ENCODE data around the gene ZNF331.
A peak's percentile ranks its signal among the peaks of the same experiment; 100 is the strongest.

The ZNF331 gene

DNA sequence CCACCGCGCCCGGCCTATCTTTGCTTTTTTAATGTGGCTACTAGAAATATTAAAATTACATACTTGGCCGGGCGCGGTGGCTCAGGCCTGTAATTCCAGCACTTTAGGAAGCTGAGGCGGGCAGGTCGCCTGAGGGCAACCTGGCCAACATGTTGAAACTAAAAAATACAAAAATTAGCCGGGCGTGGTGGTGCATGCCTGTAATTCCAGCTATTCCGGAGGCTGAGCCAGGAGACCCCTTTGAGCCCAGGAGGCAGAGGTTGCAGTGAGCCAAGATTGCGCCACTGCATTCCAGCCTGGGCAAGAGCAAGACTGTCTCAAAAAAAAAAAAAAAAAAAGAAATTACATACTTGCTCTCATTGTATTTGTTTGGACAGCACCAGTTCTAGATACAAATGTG is 59.1 kb downstream of the ZNF331 start:
- H3K9me3 ChIP-seq (ENCODE audit: control insufficient read depth, insufficient read depth, low read length): no peaks in the 10 kb centered on the region
- peaks cover 22% of the 10 kb centered on the region for H3K4me1 ChIP-seq (ENCODE audit: control insufficient read depth, insufficient read depth, low read length)
- H3K4me3 ChIP-seq (ENCODE audit: low read depth, low read length): no peak overlapping the region
- H3K27me3 ChIP-seq (ENCODE audit: control insufficient read depth, insufficient read depth, low read length): no peaks in the 10 kb centered on the region
- no peaks in the 10 kb centered on the region for H3K36me3 ChIP-seq (ENCODE audit: control insufficient read depth, insufficient read depth, low read length)
- H3K9ac ChIP-seq (ENCODE audit: low read depth, low read length): no peak overlapping the region
- peak overlapping the region; percentile 100 for H3K27ac ChIP-seq (ENCODE audit: low read depth, low read length)

DNA sequence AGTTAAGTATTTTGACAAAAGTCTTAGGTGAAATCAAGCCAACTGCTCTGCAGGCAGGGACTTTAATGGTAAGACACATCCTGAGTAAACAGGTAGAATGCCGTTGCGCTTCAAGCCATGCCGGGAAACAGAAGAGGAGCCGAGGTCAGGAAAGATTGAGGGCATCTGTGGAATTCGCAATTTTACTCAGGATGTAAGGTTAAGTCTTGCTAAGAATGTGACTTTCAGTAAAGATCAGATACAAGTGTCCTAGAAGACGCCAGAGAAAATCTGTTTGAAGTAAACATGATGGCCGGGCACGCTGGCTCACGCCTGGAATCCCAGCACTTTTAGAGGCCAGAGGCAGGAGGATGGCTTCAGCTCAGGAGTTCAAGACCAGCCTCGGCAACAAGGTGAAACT is 60.4 kb downstream of the ZNF331 start:
- H3K4me1 ChIP-seq (ENCODE audit: control insufficient read depth, insufficient read depth, low read length): peaks cover 22% of the 10 kb centered on the region
- H3K9me3 ChIP-seq (ENCODE audit: control insufficient read depth, insufficient read depth, low read length): no peaks in the 10 kb centered on the region
- no peaks in the 10 kb centered on the region for H3K36me3 ChIP-seq (ENCODE audit: control insufficient read depth, insufficient read depth, low read length)
- no peak overlapping the region for H3K9ac ChIP-seq (ENCODE audit: low read depth, low read length)
- H3K4me3 ChIP-seq (ENCODE audit: low read depth, low read length): no peak overlapping the region
- no peaks in the 10 kb centered on the region for H3K27me3 ChIP-seq (ENCODE audit: control insufficient read depth, insufficient read depth, low read length)
- H3K27ac ChIP-seq (ENCODE audit: low read depth, low read length): no peak overlapping the region

DNA sequence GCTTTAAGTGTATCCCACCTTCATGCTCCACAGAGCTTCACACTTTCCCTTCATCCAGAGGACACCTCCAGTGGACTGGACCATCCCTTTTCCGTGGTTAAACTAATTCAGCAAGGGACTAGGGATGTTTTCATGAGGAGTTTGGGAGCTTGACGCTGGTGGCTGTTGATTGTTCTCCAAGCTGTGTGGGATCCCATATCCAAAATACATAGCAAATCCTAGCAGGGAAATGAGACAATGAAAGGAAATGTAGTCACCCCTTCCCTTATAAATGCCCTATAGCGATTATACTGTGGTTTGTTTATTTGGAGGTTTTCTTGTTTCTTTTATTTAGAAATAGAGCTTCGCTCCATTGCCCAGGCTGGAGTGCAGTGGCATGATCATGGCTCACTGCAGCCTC is 62.3 kb downstream of the ZNF331 start:
- Histone ChIP-seq H3K9ac (ENCODE audit: low read depth, low read length) (no peak overlapping the region), H3K9me3 (ENCODE audit: control insufficient read depth, insufficient read depth, low read length) (no peaks in the 10 kb centered on the region), H3K4me3 (ENCODE audit: low read depth, low read length) (no peak overlapping the region), H3K27ac (ENCODE audit: low read depth, low read length) (no peak overlapping the region), H3K36me3 (ENCODE audit: control insufficient read depth, insufficient read depth, low read length) (no peaks in the 10 kb centered on the region), H3K27me3 (ENCODE audit: control insufficient read depth, insufficient read depth, low read length) (no peaks in the 10 kb centered on the region), H3K4me1 (ENCODE audit: control insufficient read depth, insufficient read depth, low read length) (peaks cover 11% of the 10 kb centered on the region)

DNA sequence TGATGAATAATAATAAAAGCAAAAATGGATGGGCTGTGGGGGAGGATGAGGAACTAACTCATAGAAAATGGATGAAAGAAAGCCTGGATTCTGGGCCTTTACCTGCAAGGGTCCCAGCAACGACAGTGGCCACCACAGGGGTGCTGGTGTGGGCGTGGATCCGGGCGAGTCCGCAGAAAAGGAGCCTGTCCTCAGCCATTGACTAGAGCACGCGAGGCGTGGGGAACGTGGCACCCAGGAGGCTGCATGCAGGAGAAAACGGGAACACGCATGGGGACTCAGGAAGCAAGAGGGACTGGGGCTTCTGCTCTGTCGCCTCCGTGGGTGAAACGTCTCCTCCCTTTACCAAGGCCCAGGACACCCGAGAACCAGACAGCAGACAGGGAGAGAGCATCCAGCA is 68.1 kb downstream of the ZNF331 start:
- H3K9me3 ChIP-seq (ENCODE audit: control insufficient read depth, insufficient read depth, low read length): no peaks in the 10 kb centered on the region
- no peaks in the 10 kb centered on the region for H3K4me1 ChIP-seq (ENCODE audit: control insufficient read depth, insufficient read depth, low read length)
- no peaks in the 10 kb centered on the region for H3K36me3 ChIP-seq (ENCODE audit: control insufficient read depth, insufficient read depth, low read length)
- H3K4me3 ChIP-seq (ENCODE audit: low read depth, low read length): no peak overlapping the region
- no peak overlapping the region for H3K9ac ChIP-seq (ENCODE audit: low read depth, low read length)
- H3K27me3 ChIP-seq (ENCODE audit: control insufficient read depth, insufficient read depth, low read length): no peaks in the 10 kb centered on the region
- no peak overlapping the region for H3K27ac ChIP-seq (ENCODE audit: low read depth, low read length)

DNA sequence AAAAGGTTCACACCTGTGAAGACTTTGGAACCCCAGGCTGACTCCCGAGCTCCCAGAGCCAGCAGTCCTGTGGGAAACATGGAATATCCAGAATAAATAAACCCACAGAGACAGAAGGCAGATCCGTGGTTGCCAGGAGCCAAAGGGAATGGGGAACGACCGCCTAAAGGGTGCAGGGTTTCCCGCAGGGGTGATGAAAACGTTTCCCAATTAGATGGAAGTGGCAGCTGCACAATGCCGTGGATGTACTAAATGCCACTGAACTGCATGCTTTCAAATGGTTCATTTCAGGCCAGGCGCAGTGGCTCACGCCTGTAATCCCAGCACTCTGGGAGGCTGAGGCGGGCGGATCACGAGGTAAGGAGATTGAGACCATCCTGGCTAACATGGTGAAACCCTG is 70.4 kb downstream of the ZNF331 start:
- no peak overlapping the region for H3K27ac ChIP-seq (ENCODE audit: low read depth, low read length)
- no peaks in the 10 kb centered on the region for H3K36me3 ChIP-seq (ENCODE audit: control insufficient read depth, insufficient read depth, low read length)
- H3K9ac ChIP-seq (ENCODE audit: low read depth, low read length): no peak overlapping the region
- H3K27me3 ChIP-seq (ENCODE audit: control insufficient read depth, insufficient read depth, low read length): no peaks in the 10 kb centered on the region
- peaks cover 6% of the 10 kb centered on the region for H3K4me1 ChIP-seq (ENCODE audit: control insufficient read depth, insufficient read depth, low read length)
- no peak overlapping the region for H3K4me3 ChIP-seq (ENCODE audit: low read depth, low read length)
- H3K9me3 ChIP-seq (ENCODE audit: control insufficient read depth, insufficient read depth, low read length): no peaks in the 10 kb centered on the region

DNA sequence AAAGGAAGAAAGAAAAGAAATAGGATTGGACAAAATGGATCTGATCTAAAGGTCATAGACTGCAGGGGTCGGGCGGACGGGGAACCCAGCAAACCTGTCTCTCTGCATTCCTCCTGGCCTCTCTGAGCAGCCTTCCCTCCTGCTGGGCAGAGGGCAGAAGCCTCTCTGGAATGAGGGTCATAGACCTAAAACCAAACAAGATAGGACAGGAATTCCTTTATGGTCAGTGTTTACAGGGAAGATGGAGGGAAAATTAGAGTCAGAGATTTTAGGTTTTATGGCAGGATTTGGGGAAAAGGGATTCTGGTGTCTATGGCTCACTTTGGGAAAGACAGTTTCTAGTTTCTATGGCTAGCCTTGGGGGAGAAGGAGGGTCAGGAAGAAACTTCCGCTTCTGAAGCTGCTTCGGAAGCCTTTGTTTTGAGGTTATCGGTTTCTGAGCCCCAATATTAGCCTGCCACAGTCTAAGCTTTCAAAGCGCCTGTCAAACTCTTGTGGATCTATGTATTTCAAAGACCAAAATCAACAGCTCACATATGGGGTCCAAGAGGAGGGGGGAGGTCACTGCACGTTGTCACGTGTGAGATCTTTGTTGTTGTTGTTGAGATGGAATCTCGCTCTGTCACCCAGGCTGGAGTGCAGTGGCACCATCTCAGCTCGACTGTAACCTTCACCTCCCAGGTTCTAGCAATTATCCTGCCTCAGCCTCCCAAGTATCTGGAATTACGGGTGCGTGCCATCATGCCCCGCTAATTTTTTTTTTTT is 75.0 kb downstream of the ZNF331 start:
- Histone ChIP-seq H3K9ac (ENCODE audit: low read depth, low read length) (peak overlapping the region; percentile 56; the same call in 1 of the 2 replicates), H3K4me3 (ENCODE audit: low read depth, low read length) (peak overlapping the region; percentile 37), H3K27me3 (ENCODE audit: control insufficient read depth, insufficient read depth, low read length) (no peaks in the 10 kb centered on the region)

DNA sequence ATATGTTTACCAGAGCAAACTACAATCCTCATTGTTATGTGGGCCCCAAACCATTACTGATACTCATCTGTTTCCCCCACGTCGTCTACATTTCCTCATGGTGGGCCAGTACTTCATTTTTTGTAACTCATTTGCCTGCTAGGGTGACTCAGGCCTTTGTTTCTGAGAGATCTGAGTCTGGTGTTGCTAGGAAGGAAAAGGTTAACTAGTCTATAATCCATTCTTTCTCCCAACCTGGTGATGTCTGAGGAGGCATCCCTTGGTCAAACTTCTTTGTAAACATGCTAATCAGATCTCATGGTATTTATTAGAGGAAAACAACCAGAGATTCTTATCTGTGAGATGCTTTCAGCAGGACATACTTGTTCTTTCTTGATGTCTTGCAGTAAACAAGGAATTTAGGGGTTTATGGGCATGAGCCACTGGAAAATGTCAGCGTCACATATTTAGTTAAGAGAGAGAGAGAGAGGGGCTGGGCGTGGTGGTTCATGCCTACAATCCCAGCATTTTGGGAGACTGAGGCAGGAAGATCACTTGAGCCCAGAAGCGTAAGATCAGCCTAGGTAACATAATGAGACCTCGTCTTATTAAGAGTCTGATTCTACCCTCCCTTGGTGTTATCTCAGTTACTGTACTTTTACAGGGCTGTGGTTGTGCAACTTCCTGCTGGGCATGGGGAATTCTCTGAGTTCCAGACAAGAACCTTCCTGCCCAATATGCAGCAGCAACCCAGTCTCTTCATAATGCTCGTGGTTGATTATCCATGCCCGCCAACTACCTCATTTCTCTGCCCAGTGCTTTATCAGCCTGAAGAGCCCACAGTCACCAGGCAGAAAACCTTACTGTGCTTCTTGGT is 84.2 kb downstream of the ZNF331 start:
- no peak overlapping the region for H3K27ac ChIP-seq (ENCODE audit: low read depth, low read length)
- H3K4me1 ChIP-seq (ENCODE audit: control insufficient read depth, insufficient read depth, low read length): no peaks in the 10 kb centered on the region
- no peaks in the 10 kb centered on the region for H3K9me3 ChIP-seq (ENCODE audit: control insufficient read depth, insufficient read depth, low read length)
- no peak overlapping the region for H3K4me3 ChIP-seq (ENCODE audit: low read depth, low read length)
- no peaks in the 10 kb centered on the region for H3K27me3 ChIP-seq (ENCODE audit: control insufficient read depth, insufficient read depth, low read length)
- H3K36me3 ChIP-seq (ENCODE audit: control insufficient read depth, insufficient read depth, low read length): no peaks in the 10 kb centered on the region
- H3K9ac ChIP-seq (ENCODE audit: low read depth, low read length): no peak overlapping the region

More for the DNA sequence above, 75.0 kb downstream of the ZNF331 start:
- peaks cover 6% of the 10 kb centered on the region for H3K4me1 ChIP-seq (ENCODE audit: control insufficient read depth, insufficient read depth, low read length)
- H3K27ac ChIP-seq (ENCODE audit: low read depth, low read length): peak overlapping the region; percentile 81
- H3K9me3 ChIP-seq (ENCODE audit: control insufficient read depth, insufficient read depth, low read length): no peaks in the 10 kb centered on the region
- H3K36me3 ChIP-seq (ENCODE audit: control insufficient read depth, insufficient read depth, low read length): no peaks in the 10 kb centered on the region

DNA sequence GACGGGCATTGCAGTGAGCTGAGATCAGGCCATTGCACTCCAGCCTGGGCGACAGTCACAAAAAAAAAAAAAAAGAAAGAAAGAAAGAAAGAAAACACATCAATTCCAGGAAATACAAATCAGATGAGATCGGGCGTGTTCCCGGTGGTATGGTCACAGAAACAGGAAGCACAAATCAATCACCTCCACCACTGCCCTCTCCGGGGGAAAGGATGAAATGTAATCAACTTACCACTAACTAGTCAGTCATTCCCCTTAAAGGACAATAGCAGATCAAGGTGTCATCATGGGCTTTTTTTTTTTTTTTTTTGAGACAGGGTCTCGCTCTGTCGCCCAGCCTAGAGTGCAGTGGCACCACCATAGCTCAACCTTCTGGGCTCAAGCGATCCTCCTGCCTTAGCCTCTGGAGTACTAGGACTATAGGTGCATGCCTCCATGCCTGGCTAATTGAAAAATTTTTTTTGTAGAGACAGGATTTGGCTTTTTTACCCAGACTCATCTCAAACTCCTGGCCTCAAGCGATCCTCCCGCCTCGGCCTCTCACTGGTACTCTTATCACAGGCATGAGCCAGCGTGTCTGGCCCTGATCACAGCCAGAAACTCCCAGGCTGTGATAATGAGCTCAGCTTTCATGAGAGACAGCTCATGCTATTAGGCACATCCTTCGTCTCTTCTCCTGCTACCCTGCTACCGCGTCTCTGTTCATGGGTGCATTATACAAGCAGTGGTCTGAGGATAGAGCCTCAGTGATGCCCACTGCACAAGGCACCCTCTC is 87.0 kb downstream of the ZNF331 start:
- Histone ChIP-seq H3K9ac (ENCODE audit: low read depth, low read length) (no peak overlapping the region), H3K4me1 (ENCODE audit: control insufficient read depth, insufficient read depth, low read length) (no peaks in the 10 kb centered on the region), H3K4me3 (ENCODE audit: low read depth, low read length) (no peak overlapping the region), H3K27ac (ENCODE audit: low read depth, low read length) (no peak overlapping the region), H3K9me3 (ENCODE audit: control insufficient read depth, insufficient read depth, low read length) (no peaks in the 10 kb centered on the region), H3K27me3 (ENCODE audit: control insufficient read depth, insufficient read depth, low read length) (no peaks in the 10 kb centered on the region), H3K36me3 (ENCODE audit: control insufficient read depth, insufficient read depth, low read length) (no peaks in the 10 kb centered on the region)

DNA sequence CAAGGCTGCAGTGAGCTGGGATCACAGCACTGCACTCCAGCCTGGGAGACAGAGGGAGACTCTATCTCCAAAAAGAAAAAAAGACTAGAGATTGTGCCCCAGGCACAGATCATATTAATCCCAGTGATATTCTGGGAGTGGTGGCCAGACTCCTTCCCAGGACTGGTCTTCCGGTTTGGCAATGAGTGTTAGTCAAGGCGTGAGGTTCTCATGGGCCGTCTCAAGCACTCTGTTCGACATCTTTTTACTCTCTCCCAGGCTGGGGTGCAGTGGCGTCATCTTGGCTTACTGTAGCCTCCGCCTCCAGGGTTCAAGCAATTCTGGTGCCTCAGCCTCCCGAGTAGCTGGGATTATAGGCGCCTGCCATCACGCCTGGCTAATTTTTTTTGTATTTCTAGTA is 88.5 kb downstream of the ZNF331 start:
- no peaks in the 10 kb centered on the region for H3K9me3 ChIP-seq (ENCODE audit: control insufficient read depth, insufficient read depth, low read length)
- no peak overlapping the region for H3K27ac ChIP-seq (ENCODE audit: low read depth, low read length)
- no peaks in the 10 kb centered on the region for H3K27me3 ChIP-seq (ENCODE audit: control insufficient read depth, insufficient read depth, low read length)
- H3K9ac ChIP-seq (ENCODE audit: low read depth, low read length): no peak overlapping the region
- no peaks in the 10 kb centered on the region for H3K36me3 ChIP-seq (ENCODE audit: control insufficient read depth, insufficient read depth, low read length)
- no peaks in the 10 kb centered on the region for H3K4me1 ChIP-seq (ENCODE audit: control insufficient read depth, insufficient read depth, low read length)
- no peak overlapping the region for H3K4me3 ChIP-seq (ENCODE audit: low read depth, low read length)

DNA sequence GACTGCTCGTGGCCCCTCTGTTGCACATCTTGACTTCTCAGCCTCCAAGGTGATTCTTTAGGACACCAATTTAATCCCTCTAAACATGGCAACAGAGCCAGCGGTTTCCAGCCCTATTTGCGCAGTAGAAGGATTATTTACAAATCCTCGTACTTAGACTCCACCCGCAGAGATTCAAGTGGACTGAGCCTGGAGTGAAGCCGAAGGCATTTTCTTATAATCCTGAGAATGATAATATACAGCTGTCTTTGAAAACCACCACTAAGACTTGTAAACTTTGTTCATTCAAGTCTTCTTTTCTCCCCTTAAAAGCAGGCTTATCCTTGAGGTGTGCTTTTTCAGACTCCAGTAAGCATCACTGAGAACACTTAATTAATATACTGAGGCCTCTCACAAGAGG is 89.0 kb downstream of the ZNF331 start:
- Histone ChIP-seq H3K9ac (ENCODE audit: low read depth, low read length) (no peak overlapping the region), H3K9me3 (ENCODE audit: control insufficient read depth, insufficient read depth, low read length) (no peaks in the 10 kb centered on the region), H3K36me3 (ENCODE audit: control insufficient read depth, insufficient read depth, low read length) (no peaks in the 10 kb centered on the region), H3K4me1 (ENCODE audit: control insufficient read depth, insufficient read depth, low read length) (no peaks in the 10 kb centered on the region), H3K27me3 (ENCODE audit: control insufficient read depth, insufficient read depth, low read length) (no peaks in the 10 kb centered on the region), H3K4me3 (ENCODE audit: low read depth, low read length) (no peak overlapping the region), H3K27ac (ENCODE audit: low read depth, low read length) (no peak overlapping the region)

Measured in HUES48 (cell line).